GM19023 (cell line): ENCODE results near the gene PGD.
"Not testable (repeated sequence)": the region's sequence is repeated elsewhere in the genome, so short reads cannot be mapped to it uniquely, and the experiment has no call there.

ENCODE experiments used
- ATAC-seq: cut with Tn5 transposase; IDR thresholded peaks from one replicate; pipeline ENCODE4 v1.9.1; 2021; ENCODE audit warnings: mild to moderate bottlenecking, moderate library complexity; ENCODE audit not compliant: unreplicated experiment

PGD gene

GRCh38 chr1:10433790-10434189, 34.9 kb downstream of the PGD start:
- ATAC-seq: no peak

GRCh38 chr1:10434590-10434989, 35.7 kb downstream of the PGD start:
- no peak for ATAC-seq

- ATAC-seq: no peak
Measured at GRCh38 chr1:10437052-10437451, 38.2 kb downstream of the PGD start.

GRCh38 chr1:10438677-10439163, 39.9 kb downstream of the PGD start:
- no peak for ATAC-seq

GRCh38 chr1:10440305-10440704, 41.4 kb downstream of the PGD start:
- no peak for ATAC-seq

GRCh38 chr1:10440794-10441193, 41.9 kb downstream of the PGD start:
- ATAC-seq: no peak

GRCh38 chr1:10444248-10444647, 45.4 kb downstream of the PGD start:
- no peak for ATAC-seq

GRCh38 chr1:10444795-10445397, 46.0 kb downstream of the PGD start:
- ATAC-seq: no peak

- ATAC-seq: no peak
Measured at GRCh38 chr1:10446790-10447422, 48.0 kb downstream of the PGD start.

GRCh38 chr1:10449751-10450150, 50.9 kb downstream of the PGD start, which contains the start of gene CORT:
Gene CORT, plus strand, starts transcription at chr1:10450031. Its CDS starts 193 bp downstream, at chr1:10450224.
- ATAC-seq: no peak

GRCh38 chr1:10450156-10450814, 51.4 kb downstream of the PGD start:
- ATAC-seq: no peak

- no peak for ATAC-seq
Measured at GRCh38 chr1:10450836-10451235, 52.0 kb downstream of the PGD start.

GRCh38 chr1:10451287-10451686, 52.4 kb downstream of the PGD start:
- ATAC-seq: no peak

- ATAC-seq: no peak
Measured at GRCh38 chr1:10456048-10456447, 57.2 kb downstream of the PGD start.

GRCh38 chr1:10456661-10457060, 57.8 kb downstream of the PGD start:
- ATAC-seq: no peak

- not testable (repeated sequence) for ATAC-seq
Measured at GRCh38 chr1:10457462-10457861, 58.6 kb downstream of the PGD start.

GRCh38 chr1:10457875-10458274, 59.0 kb downstream of the PGD start:
- no peak for ATAC-seq

- no peak for ATAC-seq
Measured at GRCh38 chr1:10459184-10459583, 60.3 kb downstream of the PGD start.

- ATAC-seq: no peak
Measured at GRCh38 chr1:10467078-10467477, 68.2 kb downstream of the PGD start.

GRCh38 chr1:10470043-10470442, 71.2 kb downstream of the PGD start:
- no peak for ATAC-seq
